Fibroblast of lung (primary cell): ENCODE data around the gene CDK6.

Experiments
- EZH2 ChIP-seq: IDR thresholded peaks from 2 replicates; pipeline ENCODE4 v1.5.1; 2012; ENCODE audit warnings: low read length, control low read depth, mild to moderate bottlenecking; ENCODE audit errors: missing control alignments
- TF ChIP-seq, protein P1 (sequence below), 2 donors: IDR thresholded peaks in 1 of 2; conservative IDR thresholded peaks in 1 of 2; 1 replicate in 1 of 2; 2 replicates in 1 of 2; pipeline ENCODE4 v1.5.1; 2011 to 2012; ENCODE audit warnings: low read length in 2 of 2, control low read depth in 1 of 2, inconsistent platforms in 1 of 2, low read depth in 1 of 2, mild to moderate bottlenecking in 1 of 2

DNA sequence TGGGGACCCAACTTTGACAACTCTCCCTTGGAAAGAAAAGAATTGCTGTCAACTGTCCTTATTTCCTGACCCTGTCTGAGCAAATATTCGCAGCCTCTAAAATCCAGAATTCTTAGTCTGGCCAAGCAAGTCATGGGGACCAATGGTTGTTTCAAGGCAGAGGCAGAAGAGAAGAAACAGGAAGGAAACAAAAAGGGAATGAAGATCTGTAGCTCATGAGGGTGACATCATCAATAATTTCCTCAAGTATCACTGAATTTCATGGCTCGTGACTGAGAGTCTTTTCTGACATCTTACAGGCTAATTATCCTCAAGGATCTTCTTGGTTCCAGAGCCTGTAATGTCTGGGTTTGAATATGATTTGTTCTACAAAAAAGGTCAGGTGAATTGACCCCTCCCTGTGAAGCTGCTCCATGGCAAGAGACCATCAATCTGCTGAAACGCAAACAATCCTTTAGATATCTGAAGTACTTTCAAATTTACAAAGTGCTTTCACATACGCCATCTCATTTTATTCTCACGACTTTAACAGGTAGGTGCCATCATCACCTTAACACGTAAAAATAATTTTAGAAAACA is 5.8 kb downstream of the CDK6 start:
- TF ChIP-seq, protein P1, sequence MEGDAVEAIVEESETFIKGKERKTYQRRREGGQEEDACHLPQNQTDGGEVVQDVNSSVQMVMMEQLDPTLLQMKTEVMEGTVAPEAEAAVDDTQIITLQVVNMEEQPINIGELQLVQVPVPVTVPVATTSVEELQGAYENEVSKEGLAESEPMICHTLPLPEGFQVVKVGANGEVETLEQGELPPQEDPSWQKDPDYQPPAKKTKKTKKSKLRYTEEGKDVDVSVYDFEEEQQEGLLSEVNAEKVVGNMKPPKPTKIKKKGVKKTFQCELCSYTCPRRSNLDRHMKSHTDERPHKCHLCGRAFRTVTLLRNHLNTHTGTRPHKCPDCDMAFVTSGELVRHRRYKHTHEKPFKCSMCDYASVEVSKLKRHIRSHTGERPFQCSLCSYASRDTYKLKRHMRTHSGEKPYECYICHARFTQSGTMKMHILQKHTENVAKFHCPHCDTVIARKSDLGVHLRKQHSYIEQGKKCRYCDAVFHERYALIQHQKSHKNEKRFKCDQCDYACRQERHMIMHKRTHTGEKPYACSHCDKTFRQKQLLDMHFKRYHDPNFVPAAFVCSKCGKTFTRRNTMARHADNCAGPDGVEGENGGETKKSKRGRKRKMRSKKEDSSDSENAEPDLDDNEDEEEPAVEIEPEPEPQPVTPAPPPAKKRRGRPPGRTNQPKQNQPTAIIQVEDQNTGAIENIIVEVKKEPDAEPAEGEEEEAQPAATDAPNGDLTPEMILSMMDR (conservative IDR thresholded peaks at IDR 0.05 in 1 of 2, IDR thresholded peaks at IDR 0.05 in 1 of 2; ENCODE audit: low read depth in 1 of 2, low read length in 2 of 2): no peak
- TF ChIP-seq EZH2: no peak
